HCEC 1CT (cell line): ENCODE measurements around the gene RPL4.

ENCODE experiments used
- DNase-seq: peaks from one replicate; pipeline ENCODE4 v3.0.0-alpha.2; 2017

Gene RPL4

GRCh38 chr15:66454143-66454542, 50.5 kb downstream of the RPL4 start:
- peak; percentile 24 for DNase-seq

- DNase-seq = no peak
Measured at GRCh38 chr15:66452971-66453580, 51.6 kb downstream of the RPL4 start.

- no peak for DNase-seq
Measured at GRCh38 chr15:66452420-66452819, 52.2 kb downstream of the RPL4 start.
